NT2/D1 (cell line): ENCODE data around the gene ERMN.
A peak's percentile ranks its signal among the peaks of the same experiment; 100 is the strongest.

Experiments used
- DNase-seq: peaks from one replicate; pipeline ENCODE4 v3.0.0-alpha.2; 2011; ENCODE audit warnings: low read depth, low spot score
- H3K27me3 ChIP-seq: 2 replicates; pipeline ENCODE4 v1.6.0; 2011; ENCODE audit warnings: mild to moderate bottlenecking; ENCODE audit not compliant: insufficient read length, insufficient read depth
- H3K36me3 ChIP-seq: 2 replicates; pipeline ENCODE4 v1.6.1; 2011; ENCODE audit warnings: mild to moderate bottlenecking, low read length, mixed read lengths; ENCODE audit not compliant: insufficient read depth, insufficient read length
- H3K4me1 ChIP-seq: 2 replicates; pipeline ENCODE4 v1.5.1; 2011; ENCODE audit not compliant: insufficient read depth, insufficient read length
- H3K4me3 ChIP-seq: 2 replicates; pipeline ENCODE4 v1.5.1; 2011; ENCODE audit warnings: low read depth; ENCODE audit not compliant: insufficient read length
- H3K9ac ChIP-seq: 2 replicates; pipeline ENCODE4 v1.6.0; 2011; ENCODE audit warnings: low read depth; ENCODE audit not compliant: insufficient read length
- H3K9me3 ChIP-seq: 2 replicates; pipeline ENCODE4 v1.5.1; 2011; ENCODE audit warnings: mild to moderate bottlenecking, low read length; ENCODE audit not compliant: insufficient read depth
- SUZ12 ChIP-seq: IDR thresholded peaks from 2 replicates; pipeline ENCODE4 v1.6.1; 2011; ENCODE audit not compliant: insufficient read length, insufficient read depth; ENCODE audit errors: extremely low read depth
- YY1 ChIP-seq: IDR thresholded peaks from 2 replicates; pipeline ENCODE4 v1.6.1; 2011; ENCODE audit not compliant: insufficient read length, insufficient read depth
- ZNF274 ChIP-seq: IDR thresholded peaks from 2 replicates; pipeline ENCODE4 v1.6.1; 2011; ENCODE audit warnings: mild to moderate bottlenecking, low read depth, low read length

The ERMN gene

DNA sequence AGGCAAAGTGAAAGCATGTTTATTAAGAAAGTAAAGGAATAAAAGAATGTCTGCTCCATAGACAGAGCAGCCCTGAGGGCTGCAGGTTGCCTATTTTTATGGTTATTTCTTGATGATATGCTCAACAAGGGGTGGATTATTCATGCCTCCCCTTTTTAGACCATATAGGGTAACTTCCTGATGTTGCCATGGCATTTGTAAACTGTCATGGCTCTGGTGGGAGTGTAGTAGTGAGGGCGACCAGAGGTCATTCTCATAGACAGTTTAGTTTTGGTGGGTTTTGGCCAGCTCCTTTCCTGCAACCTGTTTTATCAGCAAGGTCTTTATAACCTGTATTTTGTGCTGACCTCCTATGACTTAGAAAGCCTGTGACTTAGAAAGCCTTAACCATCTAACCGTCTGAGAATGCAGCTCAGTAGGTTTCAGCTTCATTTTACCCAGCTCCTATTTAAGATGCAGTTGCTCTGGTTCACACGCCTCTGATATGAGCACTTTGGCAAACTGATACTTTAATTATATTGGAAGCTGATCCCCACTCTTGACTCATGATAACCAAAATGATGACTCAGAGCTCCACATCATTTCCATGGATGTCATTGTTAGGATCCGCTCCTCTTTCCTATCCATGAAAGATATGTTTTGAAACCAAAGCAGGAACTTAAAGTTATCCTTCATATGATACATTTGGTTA is 14.5 kb upstream of the ERMN start:
- Histone ChIP-seq H3K4me3 (no peak overlapping the region), H3K9ac (no peak overlapping the region), H3K4me1 (no peaks in the 10 kb centered on the region), H3K36me3 (no peaks in the 10 kb centered on the region), H3K9me3 (peaks cover 45% of the 10 kb centered on the region), H3K27me3 (no peaks in the 10 kb centered on the region)
- TF ChIP-seq ZNF274, result no peak
- no peak for TF ChIP-seq YY1
- TF ChIP-seq SUZ12, result no peak
- DNase-seq, result no peak

DNA sequence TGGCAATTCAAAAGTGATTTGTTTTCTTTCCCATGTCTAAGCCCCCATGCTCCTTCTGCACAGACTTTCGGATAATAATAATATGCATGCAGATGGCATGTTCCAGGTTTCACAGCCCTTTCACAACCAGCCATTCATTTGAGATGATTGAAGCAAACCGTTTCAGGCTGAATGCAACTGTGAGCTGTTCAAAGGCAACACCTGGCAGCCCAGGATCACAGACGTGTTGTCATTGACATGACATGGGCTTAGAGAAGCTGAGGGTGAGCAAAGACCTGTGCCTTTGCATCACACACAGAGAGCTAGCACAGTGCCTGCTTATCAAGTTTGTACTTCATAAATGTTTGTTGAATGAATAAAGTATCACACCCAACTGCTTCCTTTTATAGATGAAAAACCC is 12.4 kb upstream of the ERMN start:
- no peaks in the 10 kb centered on the region for H3K4me1 ChIP-seq
- H3K27me3 ChIP-seq, result no peaks in the 10 kb centered on the region
- H3K9ac ChIP-seq, result no peak overlapping the region
- H3K4me3 ChIP-seq, result no peak overlapping the region
- peaks cover 24% of the 10 kb centered on the region; the same call in 1 of the 2 replicates for H3K9me3 ChIP-seq
- TF ChIP-seq YY1 (no peak), SUZ12 (no peak), ZNF274 (no peak)
- no peaks in the 10 kb centered on the region for H3K36me3 ChIP-seq
- no peak for DNase-seq

DNA sequence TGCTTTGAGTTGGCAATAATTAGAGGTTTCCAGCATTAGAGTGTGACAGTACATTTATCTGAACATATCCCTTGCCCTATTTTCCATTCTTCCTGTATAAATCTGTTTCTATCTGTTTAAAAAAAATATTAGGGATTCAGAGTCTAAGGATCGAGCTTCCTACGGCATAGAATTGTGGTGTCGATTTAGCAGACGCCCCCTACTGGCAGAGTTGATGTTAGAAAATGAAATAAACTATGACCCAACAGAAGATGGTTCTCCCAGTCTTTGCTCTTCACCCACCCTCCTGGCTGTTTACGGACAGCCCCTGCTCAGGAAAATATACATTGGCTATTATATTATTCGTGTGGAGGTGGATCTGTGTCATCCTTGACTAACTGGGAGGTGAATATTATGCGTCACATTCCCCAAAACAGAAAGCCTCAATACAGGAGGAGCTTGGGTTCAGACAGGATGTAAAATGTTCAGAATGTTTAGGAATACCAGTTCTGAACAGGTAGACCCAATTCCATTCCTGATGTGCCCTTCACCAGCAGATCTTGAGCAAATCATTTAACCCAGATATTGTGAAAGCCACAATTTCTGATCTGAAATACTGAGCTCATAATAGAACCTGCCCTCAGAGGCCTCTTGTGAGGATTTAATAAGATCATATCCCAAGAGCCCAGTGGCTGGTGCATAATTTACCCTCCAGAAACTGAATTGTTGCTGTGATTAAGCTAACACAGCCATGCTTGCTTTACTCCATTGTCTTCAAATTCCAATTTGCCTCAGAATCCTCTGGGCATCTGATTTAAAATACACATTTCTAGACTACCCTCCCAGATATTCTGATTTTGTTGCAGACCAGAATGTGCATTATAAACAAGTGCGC is 10.8 kb upstream of the ERMN start:
- TF ChIP-seq ZNF274 (no peak), SUZ12 (no peak), YY1 (no peak)
- Histone ChIP-seq H3K9ac (no peak overlapping the region), H3K27me3 (no peaks in the 10 kb centered on the region), H3K9me3 (peaks cover 8% of the 10 kb centered on the region; the same call in 1 of the 2 replicates), H3K4me3 (no peak overlapping the region), H3K36me3 (no peaks in the 10 kb centered on the region), H3K4me1 (no peaks in the 10 kb centered on the region)
- DNase-seq, result peak; percentile 40

DNA sequence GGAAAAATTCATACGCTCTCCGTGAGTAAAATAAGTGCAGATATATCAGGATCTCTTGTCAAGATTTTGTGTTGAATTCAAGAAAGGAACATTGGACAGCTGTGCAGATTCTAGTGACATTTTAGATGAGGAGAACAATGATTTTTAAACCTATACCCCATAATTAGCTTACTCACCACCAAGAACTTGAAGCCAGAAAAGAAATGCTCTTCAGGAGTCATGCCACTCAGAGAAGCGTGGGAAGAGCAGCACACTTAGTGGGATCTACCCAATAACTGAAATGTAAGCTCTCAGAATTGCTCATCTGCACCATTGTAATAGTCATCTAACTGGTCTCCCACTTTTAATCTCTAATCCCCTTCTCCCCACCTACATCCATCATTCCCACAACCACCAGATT is 9.2 kb upstream of the ERMN start:
- Histone ChIP-seq H3K27me3 (no peaks in the 10 kb centered on the region), H3K4me1 (no peaks in the 10 kb centered on the region), H3K9me3 (no peaks in the 10 kb centered on the region), H3K9ac (no peak overlapping the region), H3K36me3 (no peaks in the 10 kb centered on the region), H3K4me3 (no peak overlapping the region)
- no peak for DNase-seq
- TF ChIP-seq ZNF274, result no peak
- TF ChIP-seq SUZ12, result no peak
- no peak for TF ChIP-seq YY1

DNA sequence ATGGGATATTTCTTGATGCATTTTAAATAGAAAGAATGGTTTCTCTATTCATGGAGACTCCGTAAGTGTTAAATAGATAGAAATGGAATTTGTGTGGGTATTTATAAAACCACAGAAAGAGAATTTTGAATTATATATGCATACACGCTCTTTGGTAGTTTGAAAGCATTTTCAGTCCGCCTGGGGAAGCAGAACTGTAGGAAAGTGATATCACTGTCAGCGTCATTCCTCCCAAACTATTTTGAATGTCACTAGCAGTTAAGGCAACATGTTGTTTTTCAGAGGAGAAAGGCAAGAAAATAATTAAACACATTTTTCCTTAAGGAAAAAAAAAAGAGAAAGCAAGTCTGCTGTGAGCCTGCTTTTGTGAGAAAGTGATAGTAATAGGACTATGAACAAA is 8.7 kb upstream of the ERMN start:
- Histone ChIP-seq H3K4me3 (no peak overlapping the region), H3K9me3 (no peaks in the 10 kb centered on the region), H3K4me1 (no peaks in the 10 kb centered on the region), H3K9ac (no peak overlapping the region), H3K27me3 (no peaks in the 10 kb centered on the region), H3K36me3 (no peaks in the 10 kb centered on the region)
- no peak for DNase-seq
- TF ChIP-seq YY1, result no peak
- TF ChIP-seq SUZ12, result no peak
- TF ChIP-seq ZNF274, result no peak

DNA sequence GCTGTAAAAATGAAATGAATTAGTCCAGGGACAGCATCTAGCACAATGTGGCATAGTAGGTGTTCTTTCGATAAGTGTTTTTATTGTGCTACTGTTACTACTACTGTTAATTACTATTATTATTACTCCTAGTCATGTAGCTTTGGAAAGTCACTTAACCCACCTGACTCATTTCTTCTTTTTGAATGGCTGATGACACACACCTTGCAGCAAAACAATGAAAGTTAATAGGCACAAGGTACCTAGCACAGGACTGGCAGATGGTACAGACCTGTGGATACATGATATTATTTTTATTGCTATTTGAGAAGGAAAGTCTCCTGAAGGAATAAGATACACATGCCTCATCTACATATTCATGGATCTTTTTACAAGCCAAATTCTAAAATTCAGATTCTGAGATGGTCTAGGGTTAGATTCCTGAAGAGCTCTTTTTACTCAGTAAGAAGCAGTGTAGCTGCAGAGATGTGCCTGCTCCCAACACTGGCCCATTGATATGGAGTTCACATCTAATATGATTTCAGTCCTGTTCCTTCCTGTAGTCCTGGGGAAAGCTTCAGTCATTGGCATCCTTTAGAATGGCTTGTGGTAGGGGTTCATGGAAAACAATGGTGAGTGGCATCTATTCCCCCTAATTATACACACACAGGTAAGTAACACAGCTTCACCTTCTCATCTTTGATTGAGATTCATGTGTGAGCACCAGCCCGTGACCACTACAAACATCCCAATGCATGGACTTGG is 7.9 kb upstream of the ERMN start:
- no peak overlapping the region for H3K4me3 ChIP-seq
- TF ChIP-seq SUZ12 (no peak), YY1 (no peak), ZNF274 (no peak)
- no peaks in the 10 kb centered on the region for H3K4me1 ChIP-seq
- H3K9me3 ChIP-seq, result no peaks in the 10 kb centered on the region
- DNase-seq, result no peak
- no peak overlapping the region for H3K9ac ChIP-seq
- no peaks in the 10 kb centered on the region for H3K36me3 ChIP-seq
- no peaks in the 10 kb centered on the region for H3K27me3 ChIP-seq
